Adrenal gland (tissue), 12 donors: ENCODE measurements around the gene BOLA3. TPM values are rescaled to one million over a fixed set of nuclear protein-coding genes. Genes with fewer than 3 reads are reported as not detected.

Source experiments
- DNase-seq, 7 donors: peaks; one replicate each; pipeline ENCODE4 v3.0.0-alpha.2; 2019 to 2020
- H3K27ac ChIP-seq, 5 donors: fragments of 200-600 bp; sonication (generic) in 4 of 5; 1 replicate in 3 of 5; 2 replicates in 2 of 5; pipeline versions ENCODE4 v1.5.1 to v1.8.0; 2016 to 2020; ENCODE audit warnings: mild to moderate bottlenecking in 1 of 5
- H3K27me3 ChIP-seq: fragments of 200-600 bp; 2 replicates; pipeline ENCODE4 v1.8.0; 2021
- H3K36me3 ChIP-seq, 2 donors: fragments of 200-600 bp; replicated peaks in 1 of 2; 1 replicate in 1 of 2; 2 replicates in 1 of 2; pipeline versions ENCODE4 v1.5.1 to v1.8.0; 2018 to 2022
- H3K4me1 ChIP-seq, 2 donors: fragments of 200-600 bp; replicated peaks in 1 of 2; 1 replicate in 1 of 2; 2 replicates in 1 of 2; pipeline versions ENCODE4 v1.5.1 to v1.8.0; 2018 to 2021
- H3K4me3 ChIP-seq, 4 donors: fragments of 200-600 bp; sonication (generic) in 3 of 4; one replicate each; pipeline ENCODE4 v1.5.1; 2016 to 2018
- H3K9me3 ChIP-seq, 3 donors: fragments of 200-600 bp; sonication (generic) in 1 of 3; replicated peaks in 1 of 3; 1 replicate in 2 of 3; 2 replicates in 1 of 3; pipeline versions ENCODE4 v1.5.1 to v1.8.0; 2016 to 2021
- CTCF ChIP-seq, 6 experiments: fragments of 450-650 bp in 4 of 6; fragments of 200-600 bp in 2 of 6; sonication (generic) in 1 of 6; IDR thresholded peaks; 1 replicate in 5 of 6; 2 replicates in 1 of 6; pipeline versions ENCODE4 v1.5.1 to v1.8.0; 2016 to 2021; ENCODE audit warnings: antibody characterized with exemption in 6 of 6, mild to moderate bottlenecking in 2 of 6, moderate library complexity in 1 of 6
- POLR2A ChIP-seq, 2 donors: fragments of 450-650 bp; IDR thresholded peaks; one replicate each; pipeline ENCODE4 v1.6.1; 2017; ENCODE audit warnings: antibody characterized with exemption in 2 of 2, mild to moderate bottlenecking in 2 of 2, moderate library complexity in 1 of 2
- WGBS, 4 donors: extraction: QIAGEN DNeasy Blood & Tissue Kit in 2 of 4; methylation state at CpG; one replicate each; pipeline versions ENCODE4 v1.1.5 to v1.1.7; 2013 to 2017; 5-methylcytosine and 5-hydroxymethylcytosine counted together
- intact Hi-C, 2 donors: fragments of 100-400 bp; cut with DNase I; formaldehyde crosslinking; loops; one replicate each; pipeline versions ENCODE4 v1.14.1 to v1.15.0; 2022 to 2023
- polyA plus RNA-seq, 3 donors: library from polyadenylated mRNA; stranded (reverse); fragments of 200-250 nt in 2 of 3; fragments of 350-450 nt in 1 of 3; fragmentation: Illumina TruSeq in 1 of 3; extraction: RNeasy Lipid Tissue Mini Kit (QIAGEN cat#74804) in 1 of 3; gene quantifications; one replicate each; pipeline ENCODE4 v1.2.3, GENCODE V29; 2013 to 2014
- total RNA-seq, 9 donors: library from RNA; depleted of rRNA in 4 of 9; stranded (reverse); fragments of >200 nt in 4 of 9; fragments of 120-200 nt in 1 of 9; fragmentation: NEBNext Ultra II Directional in 1 of 9; extraction: Animal tissue kit (Norgen Biotek cat#: 25700) in 1 of 9; gene quantifications; one replicate each; pipeline versions ENCODE4 v1.1.0 to v1.2.4, GENCODE V29; 2013 to 2023
- donor health status: healthy with polysubstance abuse.
- donor health status: Bipolar disorder and iron deficiency.
- donor health status: DM: yes; HTN: yes; CAD: no.
- donor health status: DM: no; HTN: no; CAD: no.
- donor health status: DM: no; HTN: no; CAD: no.
- donor health status: DM: yes; HTN: yes; CAD: no.

The BOLA3 gene
- total and polyA plus RNA-seq, 12 donors, result 17.1 to 84.5 (median 48.2) TPM

- H3K9me3 ChIP-seq, result no peaks in the 10 kb centered on the region
- intact Hi-C loops, result loop anchor here in 1 of 2 donors (10.0 kb wide), 1 partner anchor 325 kb away; the partner anchor contains the start of gene STAMBP
- H3K36me3 ChIP-seq, result peaks cover 0 to 14% of the 10 kb centered on the region in 2 donors
- no peak overlapping the region for H3K4me3 ChIP-seq
- H3K4me1 ChIP-seq, result peaks cover 3 to 19% of the 10 kb centered on the region in 2 donors
- DNase-seq, result no peak
- no peak for TF ChIP-seq CTCF (IDR thresholded peaks at IDR 0.05)
- no peak for TF ChIP-seq POLR2A (IDR thresholded peaks at IDR 0.05)
- WGBS, 4 donors, result 88 to 96% (median 92%) methylated on average over 7 of the region's 7 CpGs
- H3K27me3 ChIP-seq, result no peaks in the 10 kb centered on the region
- no peak overlapping the region for H3K27ac ChIP-seq
Measured at GRCh38 chr2:74149570-74150319, 2.0 kb upstream of the BOLA3 start.

- H3K4me3 ChIP-seq, result no peak overlapping the region
- no peak for DNase-seq
- H3K4me1 ChIP-seq, result peaks cover 3 to 19% of the 10 kb centered on the region in 2 donors
- H3K36me3 ChIP-seq, result peaks cover 0 to 10% of the 10 kb centered on the region in 2 donors
- TF ChIP-seq CTCF (IDR thresholded peaks at IDR 0.05) (no peak), POLR2A (IDR thresholded peaks at IDR 0.05) (no peak)
- no peaks in the 10 kb centered on the region for H3K9me3 ChIP-seq
- no peaks in the 10 kb centered on the region for H3K27me3 ChIP-seq
- intact Hi-C loops, result loop anchor here in 1 of 2 donors (10.0 kb wide), 1 partner anchor 324 kb away; the partner anchor contains the start of gene STAMBP
- 88 to 97% (median 92%) methylated on average over 5 of the region's 5 CpGs for WGBS, 4 donors
- no peak overlapping the region for H3K27ac ChIP-seq
Measured at GRCh38 chr2:74149247-74149525, 1.5 kb upstream of the BOLA3 start.

GRCh38 chr2:74148457-74149246, 940 bp upstream of the BOLA3 start:
- no peaks in the 10 kb centered on the region for H3K9me3 ChIP-seq
- TF ChIP-seq POLR2A (IDR thresholded peaks at IDR 0.05) (no peak), CTCF (IDR thresholded peaks at IDR 0.05) (no peak)
- peaks cover 3 to 19% of the 10 kb centered on the region in 2 donors for H3K4me1 ChIP-seq
- intact Hi-C loops, result loop anchor here in 1 of 2 donors (10.0 kb wide), 1 partner anchor 324 kb away; the partner anchor contains the start of gene STAMBP
- peak in 1 of 7 donors; percentile 7 for DNase-seq
- H3K4me3 ChIP-seq, result peak overlapping the region in 3 of 4 donors; percentile 32 to 80 (median 47)
- WGBS, 4 donors, result 45 to 56% (median 54%) methylated on average over 16 of the region's 16 CpGs
- peaks cover 0 to 6% of the 10 kb centered on the region in 2 donors for H3K36me3 ChIP-seq
- no peaks in the 10 kb centered on the region for H3K27me3 ChIP-seq
- H3K27ac ChIP-seq, result peak overlapping the region in 3 of 5 donors; percentile 54 to 77 (median 60)
